WTC11 (cell line): ENCODE measurements around the gene SLC9A3. TPM values are rescaled to one million over a fixed set of nuclear protein-coding genes. Genes with fewer than 3 reads are reported as not detected.

Source experiments
- ATAC-seq: fragments of 200-7000 bp; cut with Tn5 transposase; 2 replicates; pipeline ENCODE4 v1.10.0; 2021; ENCODE audit warnings: mild to moderate bottlenecking, moderate library complexity
- CTCF ChIA-PET: fragments of 300-600 bp; sonication (Branson Sonifier 250); formaldehyde crosslinking; loops from one replicate; lab custom pipeline; 2021; ENCODE audit warnings: antibody characterized with exemption; lab: Charles Lee
- POLR2A ChIA-PET: fragments of 350-600 bp; sonication (Branson Sonifier 250); formaldehyde crosslinking; loops from one replicate; lab custom pipeline; 2021; ENCODE audit warnings: antibody characterized with exemption; lab: Charles Lee
- DNase-seq: peaks from one replicate; pipeline ENCODE4 v3.0.0; 2021; ENCODE audit warnings: low spot score
- H3K27ac Mint-ChIP-seq: 2 replicates; pipeline ENCODE4 v1.8.0; 2021; ENCODE audit warnings: mixed read lengths
- H3K27me3 Mint-ChIP-seq: 2 replicates; pipeline ENCODE4 v1.8.0; 2021; ENCODE audit warnings: low read depth, mild to moderate bottlenecking, moderate library complexity, mixed read lengths
- H3K36me3 Mint-ChIP-seq: 2 replicates; pipeline ENCODE4 v1.8.0; 2021; ENCODE audit warnings: mixed read lengths
- H3K4me1 Mint-ChIP-seq: 2 replicates; pipeline ENCODE4 v1.8.0; 2022; ENCODE audit warnings: mixed read lengths
- H3K4me3 Mint-ChIP-seq: 2 replicates; pipeline ENCODE4 v1.8.0; 2021; ENCODE audit warnings: mild to moderate bottlenecking, moderate library complexity, mixed read lengths
- H3K9me3 Mint-ChIP-seq: 2 replicates; pipeline ENCODE4 v1.8.0; 2021; ENCODE audit warnings: mixed read lengths
- ATF2 ChIP-seq: sonication (generic); formaldehyde crosslinking; IDR thresholded peaks from 2 replicates; pipeline ENCODE4 v1.8.1; 2022; ENCODE audit warnings: low read depth, missing genetic modification reagents, borderline replicate concordance
- CDX4 ChIP-seq: fragments of 250-450 bp; sonication (Bioruptor Pico); IDR thresholded peaks from 2 replicates; pipeline ENCODE4 v1.9.0; 2021; ENCODE audit warnings: moderate library complexity, mild to moderate bottlenecking, inconsistent platforms, borderline replicate concordance
- CREB1 ChIP-seq: sonication (generic); formaldehyde crosslinking; IDR thresholded peaks from 2 replicates; pipeline ENCODE4 v1.8.0; 2023; ENCODE audit warnings: mild to moderate bottlenecking, missing genetic modification reagents
- CREM ChIP-seq: sonication (generic); formaldehyde crosslinking; IDR thresholded peaks from 2 replicates; pipeline ENCODE4 v1.8.1; 2022; ENCODE audit warnings: mild to moderate bottlenecking, missing genetic modification reagents, moderate library complexity
- E2F1 ChIP-seq: sonication (generic); formaldehyde crosslinking; IDR thresholded peaks from 2 replicates; pipeline ENCODE4 v1.8.0; 2022; ENCODE audit warnings: mild to moderate bottlenecking, missing genetic modification reagents
- E2F4 ChIP-seq: sonication (generic); formaldehyde crosslinking; IDR thresholded peaks from 2 replicates; pipeline ENCODE4 v1.8.1; 2022; ENCODE audit warnings: low read depth, mild to moderate bottlenecking, moderate library complexity, missing genetic modification reagents, borderline replicate concordance
- ERG ChIP-seq: fragments of 250-450 bp; sonication (Bioruptor Pico); IDR thresholded peaks from 2 replicates; pipeline ENCODE4 v1.8.0; 2021; ENCODE audit warnings: mild to moderate bottlenecking
- ESRRA ChIP-seq: sonication (generic); formaldehyde crosslinking; IDR thresholded peaks from 2 replicates; pipeline ENCODE4 v1.8.1; 2022; ENCODE audit warnings: mild to moderate bottlenecking, missing genetic modification reagents, borderline replicate concordance
- ETV6 ChIP-seq: sonication (generic); formaldehyde crosslinking; IDR thresholded peaks from 2 replicates; pipeline ENCODE4 v1.8.1; 2022; ENCODE audit warnings: mild to moderate bottlenecking, missing genetic modification reagents
- GABPB1 ChIP-seq: sonication (generic); formaldehyde crosslinking; IDR thresholded peaks from 2 replicates; pipeline ENCODE4 v1.8.1; 2023; ENCODE audit warnings: mild to moderate bottlenecking, missing genetic modification reagents
- IRF1 ChIP-seq: sonication (generic); formaldehyde crosslinking; IDR thresholded peaks from 2 replicates; pipeline ENCODE4 v1.8.0; 2023; ENCODE audit warnings: missing genetic modification reagents
- JAZF1 ChIP-seq: fragments of 250-450 bp; sonication (Bioruptor Pico); IDR thresholded peaks from 2 replicates; pipeline ENCODE4 v1.9.0; 2021; ENCODE audit warnings: moderate library complexity, mild to moderate bottlenecking, inconsistent platforms
- MAX ChIP-seq: sonication (generic); formaldehyde crosslinking; IDR thresholded peaks from 2 replicates; pipeline ENCODE4 v1.8.0; 2022; ENCODE audit warnings: mild to moderate bottlenecking, missing genetic modification reagents
- MXD4 ChIP-seq: fragments of 250-450 bp; sonication (Bioruptor Pico); IDR thresholded peaks from 2 replicates; pipeline ENCODE4 v1.8.0; 2021; ENCODE audit warnings: mild to moderate bottlenecking, moderate library complexity, borderline replicate concordance
- MYBL2 ChIP-seq: sonication (generic); formaldehyde crosslinking; IDR thresholded peaks from 2 replicates; pipeline ENCODE4 v1.8.1; 2023; ENCODE audit warnings: mild to moderate bottlenecking, moderate library complexity, missing genetic modification reagents
- NFATC4 ChIP-seq: fragments of 250-450 bp; sonication (Bioruptor Pico); IDR thresholded peaks from 2 replicates; pipeline ENCODE4 v1.9.0; 2021; ENCODE audit warnings: mild to moderate bottlenecking
- NFE2L1 ChIP-seq: sonication (generic); formaldehyde crosslinking; IDR thresholded peaks from 2 replicates; pipeline ENCODE4 v1.8.1; 2023; ENCODE audit warnings: missing genetic modification reagents
- NR3C1 ChIP-seq: sonication (generic); formaldehyde crosslinking; conservative IDR thresholded peaks from 2 replicates; pipeline ENCODE4 v1.8.1; 2023; ENCODE audit warnings: low read depth, mild to moderate bottlenecking, missing genetic modification reagents
- SMAD4 ChIP-seq: sonication (generic); formaldehyde crosslinking; IDR thresholded peaks from 2 replicates; pipeline ENCODE4 v1.8.0; 2022; ENCODE audit warnings: mild to moderate bottlenecking, missing genetic modification reagents
- TEAD1 ChIP-seq: sonication (generic); formaldehyde crosslinking; IDR thresholded peaks from 2 replicates; pipeline ENCODE4 v1.8.0; 2022; ENCODE audit warnings: mild to moderate bottlenecking, missing genetic modification reagents
- TP53 ChIP-seq: sonication (generic); formaldehyde crosslinking; IDR thresholded peaks from 2 replicates; pipeline ENCODE4 v1.8.1; 2023; ENCODE audit warnings: mild to moderate bottlenecking, missing genetic modification reagents
- USF1 ChIP-seq: sonication (generic); formaldehyde crosslinking; IDR thresholded peaks from 2 replicates; pipeline ENCODE4 v1.8.0; 2022; ENCODE audit warnings: mild to moderate bottlenecking, missing genetic modification reagents
- ZNF121 ChIP-seq: sonication (generic); formaldehyde crosslinking; IDR thresholded peaks from 2 replicates; pipeline ENCODE4 v1.8.0; 2023; ENCODE audit warnings: missing genetic modification reagents
- ZNF232 ChIP-seq: sonication (generic); formaldehyde crosslinking; IDR thresholded peaks from 2 replicates; pipeline ENCODE4 v1.8.0; 2022; ENCODE audit warnings: mild to moderate bottlenecking, missing genetic modification reagents
- ZNF396 ChIP-seq: fragments of 250-450 bp; sonication (Bioruptor Pico); IDR thresholded peaks from 2 replicates; pipeline ENCODE4 v1.8.0; 2021; ENCODE audit warnings: mild to moderate bottlenecking, moderate library complexity, borderline replicate concordance
- ZNF423 ChIP-seq: fragments of 250-450 bp; sonication (Bioruptor Pico); IDR thresholded peaks from 2 replicates; pipeline ENCODE4 v2.1.2; 2022; ENCODE audit warnings: mild to moderate bottlenecking, moderate library complexity
- total RNA-seq: library from RNA; stranded (reverse); gene quantifications from 3 replicates; pipeline ENCODE4 v1.2.3, GENCODE V29; 2021

SLC9A3 gene
- total RNA-seq, 1 experiment from 2014 or later = 1.6 TPM

- no peaks in the 10 kb centered on the region for H3K36me3 Mint-ChIP-seq
- ATAC-seq = no peak
- POLR2A ChIA-PET = no interaction called here
- H3K4me3 Mint-ChIP-seq = no peak overlapping the region
- no peaks in the 10 kb centered on the region for H3K9me3 Mint-ChIP-seq
- no peak for DNase-seq
- peaks cover 94% of the 10 kb centered on the region for H3K27me3 Mint-ChIP-seq
- H3K4me1 Mint-ChIP-seq = peaks cover 11% of the 10 kb centered on the region
- CTCF ChIA-PET = interaction anchor here (1.6 kb wide), 1 partner anchor 51 kb away, joined by 3 read pairs; no protein-coding TSS in a partner anchor
- TF ChIP-seq TEAD1 (CRISPR knock-in tag) (no peak), CDX4 (no peak), NR3C1 (CRISPR knock-in tag) (no peak), MXD4 (CRISPR knock-in tag) (no peak), ETV6 (no peak), NFE2L1 (no peak), USF1 (no peak), TP53 (CRISPR knock-in tag) (no peak), SMAD4 (CRISPR knock-in tag) (no peak), ZNF423 (CRISPR knock-in tag) (no peak), ATF2 (no peak), E2F4 (CRISPR knock-in tag) (no peak), IRF1 (CRISPR knock-in tag) (no peak), ERG (CRISPR knock-in tag) (no peak), JAZF1 (CRISPR knock-in tag) (no peak), E2F1 (CRISPR knock-in tag) (no peak), MYBL2 (CRISPR knock-in tag) (no peak)
- no peak overlapping the region for H3K27ac Mint-ChIP-seq
Measured at GRCh38 chr5:497871-498509, 26.3 kb downstream of the SLC9A3 start.

GRCh38 chr5:497090-497700 lies 27.1 kb downstream of the SLC9A3 start:
- H3K9me3 Mint-ChIP-seq = no peaks in the 10 kb centered on the region
- peaks cover 94% of the 10 kb centered on the region for H3K27me3 Mint-ChIP-seq
- ATAC-seq (no peak), DNase-seq (no peak)
- ChIA-PET CTCF (interaction anchor here (1.6 kb wide), 1 partner anchor 50 kb away, joined by 3 read pairs; no protein-coding TSS in a partner anchor), POLR2A (no interaction called here)
- no peaks in the 10 kb centered on the region for H3K36me3 Mint-ChIP-seq
- H3K27ac Mint-ChIP-seq = no peak overlapping the region
- no peak overlapping the region for H3K4me3 Mint-ChIP-seq
- peaks cover 12% of the 10 kb centered on the region for H3K4me1 Mint-ChIP-seq
- TF ChIP-seq NFATC4 (CRISPR knock-in tag) (no peak), GABPB1 (CRISPR knock-in tag) (no peak), MXD4 (CRISPR knock-in tag) (no peak), CDX4 (no peak), ZNF396 (CRISPR knock-in tag) (no peak), MAX (no peak), ESRRA (CRISPR knock-in tag) (no peak), ZNF232 (no peak), ZNF121 (no peak), CREM (CRISPR knock-in tag) (no peak), CREB1 (CRISPR knock-in tag) (no peak)
